HG03354 (cell line): ENCODE data around the gene NME3.

Source experiments
- ATAC-seq: cut with Tn5 transposase; IDR thresholded peaks from one replicate; pipeline ENCODE4 v1.9.1; 2021; ENCODE audit warnings: mild to moderate bottlenecking; ENCODE audit not compliant: unreplicated experiment, poor library complexity, severe bottlenecking

NME3 gene

GRCh38 chr16:1772362-1772907 lies 1.1 kb upstream of the NME3 start, which contains the start of gene EME2:
EME2 (plus strand) TSS chr16:1772810; CDS start chr16:1773228, 418 bp downstream.
- ATAC-seq = peak; percentile 6

GRCh38 chr16:1771864-1772361 lies 570 bp upstream of the NME3 start:
- ATAC-seq = no peak

- ATAC-seq = no peak
Measured at GRCh38 chr16:1770328-1771187, 785 bp downstream of the NME3 start.

- ATAC-seq = no peak
Measured at GRCh38 chr16:1769402-1770300, 1.7 kb downstream of the NME3 start.

- ATAC-seq = no peak
Measured at GRCh38 chr16:1768767-1769401, 2.5 kb downstream of the NME3 start.

- no peak for ATAC-seq
Measured at GRCh38 chr16:1768061-1768766, 3.1 kb downstream of the NME3 start.

GRCh38 chr16:1767116-1767994 lies 4.0 kb downstream of the NME3 start:
- no peak for ATAC-seq

- ATAC-seq = no peak
Measured at GRCh38 chr16:1766701-1767100, 4.6 kb downstream of the NME3 start.

GRCh38 chr16:1766231-1766630 lies 5.1 kb downstream of the NME3 start:
- ATAC-seq = no peak

- ATAC-seq = no peak
Measured at GRCh38 chr16:1765826-1766225, 5.5 kb downstream of the NME3 start.

GRCh38 chr16:1764971-1765370 lies 6.4 kb downstream of the NME3 start:
- no peak for ATAC-seq

GRCh38 chr16:1763521-1764511 lies 7.5 kb downstream of the NME3 start:
- no peak for ATAC-seq

GRCh38 chr16:1762879-1763520 lies 8.3 kb downstream of the NME3 start:
- no peak for ATAC-seq

- ATAC-seq = no peak
Measured at GRCh38 chr16:1762196-1762878, 9.0 kb downstream of the NME3 start.

GRCh38 chr16:1761751-1762150 lies 9.6 kb downstream of the NME3 start:
- no peak for ATAC-seq

- ATAC-seq = no peak
Measured at GRCh38 chr16:1760911-1761310, 10.4 kb downstream of the NME3 start.
